Ovary (tissue), 9 donors: ENCODE data around the gene SP2. TPM values are rescaled to one million over a fixed set of nuclear protein-coding genes. Genes with fewer than 3 reads are reported as not detected.
A peak's percentile ranks its signal among the peaks of the same experiment; 100 is the strongest.

Experiments
- DNase-seq, 5 donors: peaks; one replicate each; pipeline ENCODE4 v3.0.0-alpha.2; 2019 to 2020
- H3K27ac ChIP-seq, 2 donors: fragments of 200-600 bp; one replicate each; pipeline versions ENCODE4 v1.5.1 to v1.8.0; 2019 to 2022
- H3K27me3 ChIP-seq: fragments of 200-600 bp; one replicate; pipeline ENCODE4 v1.8.0; 2022
- H3K36me3 ChIP-seq: fragments of 200-600 bp; sonication (generic); one replicate; pipeline ENCODE4 v1.5.1; 2019
- H3K4me1 ChIP-seq: one replicate; pipeline ENCODE4 v1.8.1; 2013; ENCODE audit warnings: mild to moderate bottlenecking, moderate library complexity; ENCODE audit not compliant: insufficient read depth
- H3K4me3 ChIP-seq: fragments of 200-600 bp; sonication (generic); one replicate; pipeline ENCODE4 v1.5.1; 2017
- H3K9me3 ChIP-seq, 2 donors: fragments of 200-600 bp in 1 of 2; sonication (generic) in 1 of 2; one replicate each; pipeline versions ENCODE4 v1.5.1 to v1.8.1; 2013 to 2019; ENCODE audit warnings: mild to moderate bottlenecking in 1 of 2, moderate library complexity in 1 of 2
- EP300 ChIP-seq: sonication (generic); formaldehyde crosslinking; IDR thresholded peaks from one replicate; pipeline ENCODE4 v1.6.1; 2017; ENCODE audit warnings: antibody characterized with exemption
- POLR2A ChIP-seq: fragments of 450-650 bp; IDR thresholded peaks from one replicate; pipeline ENCODE4 v1.6.1; 2017; ENCODE audit warnings: antibody characterized with exemption, mild to moderate bottlenecking, moderate library complexity
- WGBS, 3 donors: extraction: QIAGEN DNeasy Blood & Tissue Kit in 1 of 3; methylation state at CpG; one replicate each; pipeline versions ENCODE4 v1.1.5 to v1.1.7; 2013 to 2017; 5-methylcytosine and 5-hydroxymethylcytosine counted together
- intact Hi-C, 4 donors: fragments of 100-400 bp; cut with DNase I; formaldehyde crosslinking; loops; one replicate each; pipeline versions ENCODE4 v1.11.0 to v1.15.1; 2022 to 2023
- polyA plus RNA-seq, 2 donors: library from polyadenylated mRNA; stranded (reverse); fragments of 200-250 nt in 1 of 2; fragments of 350-450 nt in 1 of 2; fragmentation: Illumina TruSeq in 1 of 2; extraction: RNeasy Lipid Tissue Mini Kit (QIAGEN cat#74804) in 1 of 2; gene quantifications; one replicate each; pipeline ENCODE4 v1.2.3, GENCODE V29; 2013 to 2014
- total RNA-seq, 7 donors: library from RNA; depleted of rRNA in 2 of 7; stranded (reverse); fragments of >200 nt in 2 of 7; fragmentation: NEBNext Ultra II Directional in 3 of 7; extraction: Animal tissue kit (Norgen Biotek cat#: 25700) in 3 of 7; gene quantifications; one replicate each; pipeline versions ENCODE4 v1.1.0 to v1.2.4, GENCODE V29; 2016 to 2023
- TF ChIP-seq, protein P1 (sequence below), 3 donors: fragments of 450-650 bp in 2 of 3; fragments of 200-600 bp in 1 of 3; IDR thresholded peaks; one replicate each; pipeline versions ENCODE4 v1.5.1 to v1.8.0; 2016 to 2022; ENCODE audit warnings: antibody characterized with exemption in 3 of 3, mild to moderate bottlenecking in 1 of 3
- donor health status: DM: no; HTN: no; CAD: no; lungs with moderate emphysema.
- donor health status: DM: no; HTN: no; CAD: no.
- donor health status: Bipolar disorder and iron deficiency.
- donor health status: DM: yes; HTN: yes; CAD: no.
- donor health status: DM: no; HTN: no; CAD: no.
- donor health status: DM: yes; HTN: yes; CAD: no.

Gene SP2
- total and polyA plus RNA-seq, 9 donors: 2.6 to 22.5 (median 14.7) TPM

GRCh38 chr17:47957591-47958490 lies 61.8 kb downstream of the SP2 start, which contains the start of gene PRR15L:
Gene PRR15L, minus strand, starts transcription at chr17:47957883. Its CDS starts 4,649 bp downstream, at chr17:47953234.
- DNase-seq: no peak
- Histone ChIP-seq H3K27me3 (no peaks in the 10 kb centered on the region), H3K4me3 (peak within 1 kb of the TSS; percentile 16), H3K27ac (no peak within 1 kb of the TSS), H3K4me1 (no peaks in the 10 kb centered on the region), H3K9me3 (no peaks in the 10 kb centered on the region), H3K36me3 (no peaks in the 10 kb centered on the region)
- no peak for TF ChIP-seq EP300
- TF ChIP-seq POLR2A: no peak
- TF ChIP-seq, protein P1, sequence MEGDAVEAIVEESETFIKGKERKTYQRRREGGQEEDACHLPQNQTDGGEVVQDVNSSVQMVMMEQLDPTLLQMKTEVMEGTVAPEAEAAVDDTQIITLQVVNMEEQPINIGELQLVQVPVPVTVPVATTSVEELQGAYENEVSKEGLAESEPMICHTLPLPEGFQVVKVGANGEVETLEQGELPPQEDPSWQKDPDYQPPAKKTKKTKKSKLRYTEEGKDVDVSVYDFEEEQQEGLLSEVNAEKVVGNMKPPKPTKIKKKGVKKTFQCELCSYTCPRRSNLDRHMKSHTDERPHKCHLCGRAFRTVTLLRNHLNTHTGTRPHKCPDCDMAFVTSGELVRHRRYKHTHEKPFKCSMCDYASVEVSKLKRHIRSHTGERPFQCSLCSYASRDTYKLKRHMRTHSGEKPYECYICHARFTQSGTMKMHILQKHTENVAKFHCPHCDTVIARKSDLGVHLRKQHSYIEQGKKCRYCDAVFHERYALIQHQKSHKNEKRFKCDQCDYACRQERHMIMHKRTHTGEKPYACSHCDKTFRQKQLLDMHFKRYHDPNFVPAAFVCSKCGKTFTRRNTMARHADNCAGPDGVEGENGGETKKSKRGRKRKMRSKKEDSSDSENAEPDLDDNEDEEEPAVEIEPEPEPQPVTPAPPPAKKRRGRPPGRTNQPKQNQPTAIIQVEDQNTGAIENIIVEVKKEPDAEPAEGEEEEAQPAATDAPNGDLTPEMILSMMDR (IDR thresholded peaks at IDR 0.05): no peak
- intact Hi-C loops: loop anchor here in 1 of 4 donors (10.0 kb wide), 1 partner anchor 113 kb away; the partner anchor contains the start of gene SCRN2
- 51 to 61% (median 57%) methylated on average over 16 of the region's 16 CpGs for WGBS, 3 donors

DNA sequence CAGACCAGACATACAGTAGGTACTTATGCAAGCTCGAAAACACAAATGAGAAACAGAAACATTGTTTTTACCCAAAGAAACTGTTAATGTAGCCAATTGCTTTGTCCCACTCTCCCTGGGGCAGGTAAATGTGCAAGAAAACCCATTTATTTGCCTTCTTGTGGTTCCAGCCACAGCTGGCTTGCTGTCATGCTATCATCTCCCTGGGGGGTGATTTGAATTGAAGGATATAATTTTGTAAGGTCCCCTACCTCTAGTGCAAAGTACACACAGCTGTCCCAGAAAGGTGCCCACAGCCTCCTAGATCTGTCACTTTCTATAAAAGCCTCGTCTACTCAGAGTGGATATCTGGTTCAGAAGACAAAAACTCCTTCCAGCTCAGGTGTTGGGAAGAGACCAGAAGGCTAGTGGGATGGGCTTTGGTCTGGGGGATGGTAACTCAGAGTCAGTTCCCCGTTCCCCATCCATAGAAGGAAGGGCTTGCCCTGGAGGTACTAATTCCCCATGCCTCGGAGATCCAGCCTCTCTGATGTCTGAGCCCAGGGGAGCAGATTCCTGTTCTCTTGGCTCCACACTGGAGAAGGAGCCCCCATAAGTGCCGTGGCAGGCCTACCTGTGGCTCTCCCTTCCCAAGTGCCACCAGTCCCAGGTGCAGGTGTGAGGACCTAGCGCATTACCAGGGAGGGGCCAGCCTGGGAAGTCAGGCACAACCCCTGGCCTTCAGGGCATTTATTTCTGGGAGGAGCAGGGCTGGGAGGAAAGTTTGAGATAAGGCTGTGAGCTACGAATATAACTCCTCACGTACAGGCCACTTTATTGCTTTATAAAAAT lies 64.0 kb downstream of the SP2 start:
- no peaks in the 10 kb centered on the region for H3K9me3 ChIP-seq
- WGBS, 3 donors: 68 to 73% (median 72%) methylated on average over 8 of the region's 8 CpGs
- no peaks in the 10 kb centered on the region for H3K4me1 ChIP-seq
- TF ChIP-seq, protein P1 (IDR thresholded peaks at IDR 0.05): no peak
- no peak for TF ChIP-seq POLR2A
- TF ChIP-seq EP300: no peak
- no peaks in the 10 kb centered on the region for H3K36me3 ChIP-seq
- no peak overlapping the region for H3K27ac ChIP-seq
- no peak for DNase-seq
- H3K27me3 ChIP-seq: no peaks in the 10 kb centered on the region
- intact Hi-C loops: loop anchor here in 1 of 4 donors (10.0 kb wide), 2 partner anchors 55 to 115 kb away; partner anchors contain the start of gene SCRN2
- no peak overlapping the region for H3K4me3 ChIP-seq

DNA sequence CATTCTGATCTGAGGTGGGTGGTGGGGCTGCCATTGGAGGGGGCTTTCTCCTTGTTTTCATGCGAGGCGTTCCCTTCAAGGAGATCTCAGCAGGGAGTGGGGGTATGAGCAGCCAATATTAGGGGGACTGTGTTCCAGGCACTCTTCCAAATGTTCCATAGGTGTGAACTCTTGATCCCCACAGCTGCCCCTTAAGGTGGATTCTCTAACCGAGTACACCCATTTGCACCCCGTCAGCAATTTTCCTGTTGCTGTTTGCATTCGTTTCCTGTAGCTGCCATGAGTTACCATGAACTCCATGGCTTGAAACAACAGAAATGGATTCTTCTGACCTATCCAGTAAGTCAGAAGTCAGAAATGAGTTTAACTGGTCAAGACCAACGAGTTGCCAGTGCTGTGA lies 65.4 kb downstream of the SP2 start:
- H3K4me3 ChIP-seq: no peak overlapping the region
- no peak overlapping the region for H3K27ac ChIP-seq
- H3K9me3 ChIP-seq: no peaks in the 10 kb centered on the region
- H3K27me3 ChIP-seq: no peaks in the 10 kb centered on the region
- H3K4me1 ChIP-seq: peaks cover 4% of the 10 kb centered on the region
- H3K36me3 ChIP-seq: no peaks in the 10 kb centered on the region
- TF ChIP-seq POLR2A: no peak
- TF ChIP-seq, protein P1 (IDR thresholded peaks at IDR 0.05): no peak
- TF ChIP-seq EP300: no peak
- intact Hi-C loops: loop anchor here in 1 of 4 donors (10.0 kb wide), 1 partner anchor 53 kb away; no protein-coding TSS in a partner anchor
- DNase-seq: no peak
- 84 to 88% (median 87%) methylated on average over 6 of the region's 6 CpGs for WGBS, 3 donors

GRCh38 chr17:47962901-47963300 lies 66.9 kb downstream of the SP2 start:
- H3K4me3 ChIP-seq: no peak overlapping the region
- TF ChIP-seq, protein P1 (IDR thresholded peaks at IDR 0.05): no peak
- TF ChIP-seq EP300 (no peak), POLR2A (no peak)
- 95 to 97% (median 96%) methylated on average over 3 of the region's 3 CpGs for WGBS, 3 donors

More at GRCh38 chr17:47962901-47963300, 66.9 kb downstream of the SP2 start:
- Histone ChIP-seq H3K9me3 (no peaks in the 10 kb centered on the region), H3K27ac (no peak overlapping the region), H3K4me1 (peaks cover 8% of the 10 kb centered on the region), H3K27me3 (no peaks in the 10 kb centered on the region), H3K36me3 (no peaks in the 10 kb centered on the region)
- intact Hi-C loops: loop anchor here in 1 of 4 donors (10.0 kb wide), 1 partner anchor 52 kb away; no protein-coding TSS in a partner anchor
- DNase-seq: no peak
